ENCODE data around the gene EFNB3.

Gene EFNB3, protein sequence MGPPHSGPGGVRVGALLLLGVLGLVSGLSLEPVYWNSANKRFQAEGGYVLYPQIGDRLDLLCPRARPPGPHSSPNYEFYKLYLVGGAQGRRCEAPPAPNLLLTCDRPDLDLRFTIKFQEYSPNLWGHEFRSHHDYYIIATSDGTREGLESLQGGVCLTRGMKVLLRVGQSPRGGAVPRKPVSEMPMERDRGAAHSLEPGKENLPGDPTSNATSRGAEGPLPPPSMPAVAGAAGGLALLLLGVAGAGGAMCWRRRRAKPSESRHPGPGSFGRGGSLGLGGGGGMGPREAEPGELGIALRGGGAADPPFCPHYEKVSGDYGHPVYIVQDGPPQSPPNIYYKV

GRCh38 chr17:7704601-7705268 lies at the start of gene EFNB3:
Gene EFNB3 (plus strand): TSS chr17:7705202. CDS start chr17:7705599, 397 bp downstream.
- DNase-seq, result peak; percentile 57

GRCh38 chr17:7655541-7655840 lies 49.5 kb upstream of the EFNB3 start:
- DNase-seq, result no peak

- DNase-seq, result no peak
Measured at GRCh38 chr17:7656958-7657609, 47.9 kb upstream of the EFNB3 start.

GRCh38 chr17:7667656-7668406 lies 37.2 kb upstream of the EFNB3 start:
- no peak for DNase-seq

DNA sequence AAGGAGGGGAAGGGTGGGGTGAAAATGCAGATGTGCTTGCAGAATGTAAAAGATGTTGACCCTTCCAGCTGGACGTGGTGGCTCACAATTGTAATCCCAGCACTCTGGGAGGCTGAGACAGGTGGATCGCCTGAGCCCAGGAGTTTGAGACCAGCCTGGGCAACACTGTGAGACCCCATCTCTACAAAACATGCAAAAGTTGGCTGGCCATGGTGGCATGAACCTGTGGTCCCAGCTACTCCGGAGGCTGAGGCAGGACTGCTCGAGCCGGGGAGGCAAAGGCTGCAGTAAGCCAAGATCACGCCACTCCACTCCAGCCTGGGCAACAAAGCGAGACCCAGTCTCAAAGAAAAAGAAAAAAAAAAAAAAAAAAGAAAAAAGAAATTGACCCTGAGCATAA lies 36.5 kb upstream of the EFNB3 start:
- DNase-seq, result no peak

DNA sequence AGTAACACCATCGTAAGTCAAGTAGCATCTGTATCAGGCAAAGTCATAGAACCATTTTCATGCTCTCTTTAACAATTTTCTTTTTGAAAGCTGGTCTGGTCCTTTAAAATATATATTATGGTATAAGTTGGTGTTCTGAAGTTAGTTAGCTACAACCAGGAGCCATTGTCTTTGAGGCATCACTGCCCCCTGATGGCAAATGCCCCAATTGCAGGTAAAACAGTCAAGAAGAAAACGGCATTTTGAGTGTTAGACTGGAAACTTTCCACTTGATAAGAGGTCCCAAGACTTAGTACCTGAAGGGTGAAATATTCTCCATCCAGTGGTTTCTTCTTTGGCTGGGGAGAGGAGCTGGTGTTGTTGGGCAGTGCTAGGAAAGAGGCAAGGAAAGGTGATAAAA lies 31.8 kb upstream of the EFNB3 start:
- no peak for DNase-seq

DNA sequence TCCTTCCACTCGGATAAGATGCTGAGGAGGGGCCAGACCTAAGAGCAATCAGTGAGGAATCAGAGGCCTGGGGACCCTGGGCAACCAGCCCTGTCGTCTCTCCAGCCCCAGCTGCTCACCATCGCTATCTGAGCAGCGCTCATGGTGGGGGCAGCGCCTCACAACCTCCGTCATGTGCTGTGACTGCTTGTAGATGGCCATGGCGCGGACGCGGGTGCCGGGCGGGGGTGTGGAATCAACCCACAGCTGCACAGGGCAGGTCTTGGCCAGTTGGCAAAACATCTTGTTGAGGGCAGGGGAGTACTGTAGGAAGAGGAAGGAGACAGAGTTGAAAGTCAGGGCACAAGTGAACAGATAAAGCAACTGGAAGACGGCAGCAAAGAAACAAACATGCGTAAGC lies 30.1 kb upstream of the EFNB3 start:
- DNase-seq, result no peak

DNA sequence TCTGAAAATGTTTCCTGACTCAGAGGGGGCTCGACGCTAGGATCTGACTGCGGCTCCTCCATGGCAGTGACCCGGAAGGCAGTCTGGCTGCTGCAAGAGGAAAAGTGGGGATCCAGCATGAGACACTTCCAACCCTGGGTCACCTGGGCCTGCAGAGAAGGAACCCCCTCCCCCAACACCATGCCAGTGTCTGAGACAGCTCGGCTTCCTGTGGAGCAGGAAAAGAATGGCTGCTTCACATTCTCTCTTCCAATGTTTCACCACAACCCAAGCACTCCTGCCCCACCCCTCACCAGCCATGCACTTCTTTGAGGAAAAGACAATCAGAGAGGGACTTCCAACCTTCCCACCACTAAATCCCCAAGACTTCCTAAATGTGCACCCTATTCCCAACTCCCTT lies 28.5 kb upstream of the EFNB3 start:
- DNase-seq, result no peak

DNA sequence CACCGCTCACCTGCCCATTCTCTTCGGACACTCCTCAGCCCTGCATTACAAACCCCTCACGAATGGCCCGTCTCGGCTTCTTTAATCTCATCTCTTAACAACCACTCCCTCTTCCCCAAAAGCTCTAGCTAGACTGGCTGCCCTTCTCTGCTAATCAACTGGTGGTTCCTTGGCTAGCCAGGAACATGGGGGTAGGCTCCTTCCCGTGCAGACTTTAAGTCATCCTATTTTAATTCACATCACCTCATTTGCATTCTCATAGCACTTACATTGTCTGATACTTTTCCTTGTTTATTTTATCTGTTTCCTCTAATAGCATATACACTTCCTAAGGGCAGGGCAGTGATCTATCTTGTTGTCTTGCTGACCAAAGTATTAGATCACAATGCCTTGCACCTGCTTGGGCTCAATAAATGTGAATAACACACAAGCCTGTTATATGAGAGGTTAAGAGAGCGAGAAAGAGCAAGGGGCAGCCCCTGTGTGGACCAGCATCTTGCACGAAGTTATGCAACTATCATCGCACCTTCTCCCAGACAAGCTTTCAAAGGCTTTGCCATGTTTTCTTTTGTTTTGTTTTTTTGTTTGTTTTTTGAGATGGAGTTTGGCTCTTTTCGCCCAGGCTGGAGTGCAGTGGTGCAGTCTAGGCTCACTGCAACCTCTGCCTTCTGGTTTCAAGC lies 27.5 kb upstream of the EFNB3 start:
- DNase-seq, result no peak

GRCh38 chr17:7684851-7685532 lies 20.0 kb upstream of the EFNB3 start:
- DNase-seq, result no peak

DNA sequence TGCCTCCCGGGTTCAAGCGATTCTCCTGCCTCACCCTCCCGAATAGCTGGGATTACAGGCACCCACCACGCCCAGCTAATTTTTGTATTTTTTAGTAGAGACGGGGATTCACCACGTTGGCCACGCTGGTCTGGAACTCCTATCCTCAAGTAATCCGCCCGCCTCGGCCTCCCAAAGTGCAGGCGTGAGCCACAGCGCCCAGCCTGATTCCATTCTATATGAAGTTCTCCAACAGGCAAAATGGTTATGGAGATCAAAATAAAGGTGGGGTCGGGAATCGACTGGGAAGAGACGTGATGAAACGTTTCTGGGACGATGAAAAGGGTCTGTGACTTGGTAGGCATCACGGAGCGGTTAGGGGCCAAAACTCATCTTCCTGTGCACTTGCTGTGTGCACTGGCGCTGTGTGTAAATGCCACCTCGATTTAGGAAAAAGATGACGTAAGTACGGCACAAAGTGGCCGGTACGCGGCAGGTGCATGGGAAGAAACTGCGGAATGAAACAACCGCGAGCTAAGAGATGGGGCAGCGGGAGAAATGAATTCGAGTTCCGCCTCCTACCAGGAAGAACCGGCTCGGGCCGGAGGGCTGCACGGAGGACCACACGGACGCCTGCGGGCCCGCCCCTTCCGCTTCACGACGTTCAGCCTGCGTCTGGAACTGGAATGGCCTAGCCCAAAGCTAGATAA lies 19.3 kb upstream of the EFNB3 start:
- peak; percentile 98 for DNase-seq

DNA sequence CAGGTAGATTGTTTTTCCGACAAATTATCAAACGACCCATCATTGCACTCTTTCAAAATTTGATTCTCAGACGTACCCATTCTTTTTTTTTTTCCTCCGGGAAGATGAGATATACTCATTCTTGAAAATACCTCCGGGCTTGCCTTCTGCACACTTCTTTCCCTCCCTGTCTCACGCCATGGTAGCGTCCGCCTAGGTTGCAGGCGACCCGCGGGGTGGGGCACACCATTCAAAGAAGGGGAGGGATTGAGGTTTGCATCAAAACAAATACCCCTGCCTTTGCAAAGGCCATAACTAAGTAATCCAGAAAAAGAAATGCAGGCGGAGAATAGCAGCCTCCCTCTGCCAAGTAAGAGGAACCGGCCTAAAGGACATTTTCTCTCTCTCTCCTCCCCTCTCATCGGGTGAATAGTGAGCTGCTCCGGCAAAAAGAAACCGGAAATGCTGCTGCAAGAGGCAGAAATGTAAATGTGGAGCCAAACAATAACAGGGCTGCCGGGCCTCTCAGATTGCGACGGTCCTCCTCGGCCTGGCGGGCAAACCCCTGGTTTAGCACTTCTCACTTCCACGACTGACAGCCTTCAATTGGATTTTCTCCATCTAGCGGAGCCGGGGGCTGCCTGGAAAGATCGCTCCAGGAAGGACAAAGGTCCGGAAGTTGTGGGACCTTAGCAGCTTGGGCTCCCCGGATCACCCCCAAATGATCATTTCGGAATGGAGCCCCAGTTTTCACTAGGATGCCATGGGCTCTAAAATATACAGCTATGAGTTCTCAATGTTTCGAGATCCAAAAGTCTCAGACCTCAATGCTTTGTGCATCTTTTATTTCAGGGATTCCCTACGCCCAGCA lies 18.6 kb upstream of the EFNB3 start:
- DNase-seq, result peak; percentile 98

DNA sequence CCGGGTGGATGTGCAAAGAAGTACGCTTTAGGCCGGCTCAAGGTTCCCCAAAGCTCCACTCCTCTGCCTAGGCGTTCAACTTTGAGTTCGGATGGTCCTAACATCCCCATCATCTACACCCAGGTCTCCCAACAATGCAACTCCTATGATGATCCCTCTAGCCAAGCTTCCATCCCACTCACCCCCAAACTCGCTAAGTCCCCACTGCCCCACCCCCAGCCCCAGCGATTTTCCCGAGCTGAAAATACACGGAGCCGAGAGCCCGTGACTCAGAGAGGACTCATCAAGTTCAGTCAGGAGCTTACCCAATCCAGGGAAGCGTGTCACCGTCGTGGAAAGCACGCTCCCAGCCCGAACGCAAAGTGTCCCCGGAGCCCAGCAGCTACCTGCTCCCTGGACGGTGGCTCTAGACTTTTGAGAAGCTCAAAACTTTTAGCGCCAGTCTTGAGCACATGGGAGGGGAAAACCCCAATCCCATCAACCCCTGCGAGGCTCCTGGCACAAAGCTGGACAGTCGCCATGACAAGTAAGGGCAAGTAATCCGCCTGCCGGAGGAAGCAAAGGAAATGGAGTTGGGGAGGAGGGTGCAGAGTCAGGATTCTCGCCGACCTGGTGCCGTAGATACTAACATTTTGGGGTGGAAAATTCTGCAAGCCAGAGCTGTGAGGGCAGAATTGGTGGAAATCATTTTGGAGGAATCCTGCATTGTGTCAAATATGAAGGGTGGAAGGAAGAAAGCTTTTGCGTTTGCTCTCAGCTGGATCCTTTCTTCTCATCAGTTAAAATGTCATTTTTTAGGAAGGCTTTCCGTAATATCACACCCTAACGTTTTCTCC lies 17.7 kb upstream of the EFNB3 start, which contains the start of gene TP53:
Gene TP53, minus strand, starts transcription at position 419 of the 836 bp plus-strand sequence. CDS start 10,896 bp downstream, outside the sequence.
- peak; percentile 91 for DNase-seq

GRCh38 chr17:7687908-7688807 lies 16.8 kb upstream of the EFNB3 start, which contains the start of gene WRAP53:
Gene WRAP53 (plus strand): TSS chr17:7688477. CDS start chr17:7688649, 172 bp downstream.
- peak; percentile 99 for DNase-seq

GRCh38 chr17:7688808-7689316 lies 16.1 kb upstream of the EFNB3 start:
- DNase-seq, result no peak

GRCh38 chr17:7695586-7695985 lies 9.4 kb upstream of the EFNB3 start:
- no peak for DNase-seq

GRCh38 chr17:7697828-7698588 lies 7.0 kb upstream of the EFNB3 start:
- DNase-seq, result no peak

Measured in NCI-H748 treated with DMSO at 0.1 percent for 48 hours (cell line).